Measurements from ENCODE around the gene STARD5.

DNA sequence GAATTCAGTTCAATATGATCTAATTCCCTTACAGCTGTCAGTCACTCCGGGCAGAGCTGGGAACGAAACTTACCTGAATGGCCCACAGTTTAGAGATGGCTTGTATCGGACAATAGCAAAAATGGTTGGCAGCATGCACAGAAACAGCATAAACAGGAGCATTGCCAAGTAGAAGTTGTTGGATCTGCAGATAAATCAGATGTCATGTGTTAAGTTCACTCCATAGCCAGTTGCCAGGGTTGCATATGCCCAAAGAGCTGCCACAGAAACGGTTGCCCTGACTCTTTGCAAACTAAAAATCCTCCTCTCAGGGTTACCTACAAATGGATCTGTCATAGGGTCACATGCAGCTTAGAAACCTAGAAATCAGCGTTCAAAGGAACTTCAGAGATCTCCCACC is 15.4 kb upstream of the STARD5 start:
- TF ChIP-seq, protein P1, sequence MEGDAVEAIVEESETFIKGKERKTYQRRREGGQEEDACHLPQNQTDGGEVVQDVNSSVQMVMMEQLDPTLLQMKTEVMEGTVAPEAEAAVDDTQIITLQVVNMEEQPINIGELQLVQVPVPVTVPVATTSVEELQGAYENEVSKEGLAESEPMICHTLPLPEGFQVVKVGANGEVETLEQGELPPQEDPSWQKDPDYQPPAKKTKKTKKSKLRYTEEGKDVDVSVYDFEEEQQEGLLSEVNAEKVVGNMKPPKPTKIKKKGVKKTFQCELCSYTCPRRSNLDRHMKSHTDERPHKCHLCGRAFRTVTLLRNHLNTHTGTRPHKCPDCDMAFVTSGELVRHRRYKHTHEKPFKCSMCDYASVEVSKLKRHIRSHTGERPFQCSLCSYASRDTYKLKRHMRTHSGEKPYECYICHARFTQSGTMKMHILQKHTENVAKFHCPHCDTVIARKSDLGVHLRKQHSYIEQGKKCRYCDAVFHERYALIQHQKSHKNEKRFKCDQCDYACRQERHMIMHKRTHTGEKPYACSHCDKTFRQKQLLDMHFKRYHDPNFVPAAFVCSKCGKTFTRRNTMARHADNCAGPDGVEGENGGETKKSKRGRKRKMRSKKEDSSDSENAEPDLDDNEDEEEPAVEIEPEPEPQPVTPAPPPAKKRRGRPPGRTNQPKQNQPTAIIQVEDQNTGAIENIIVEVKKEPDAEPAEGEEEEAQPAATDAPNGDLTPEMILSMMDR (IDR thresholded peaks at IDR 0.05), result no peak
- TF ChIP-seq POLR2A (IDR thresholded peaks at IDR 0.05) (no peak), EP300 (IDR thresholded peaks at IDR 0.05) (no peak), POLR2AphosphoS5 (IDR thresholded peaks at IDR 0.05) (no peak)
